Esophagus (tissue), 2 donors: ENCODE results near the gene SPATA9. TPM values are rescaled to one million over a fixed set of nuclear protein-coding genes. Genes with fewer than 3 reads are reported as not detected.

Experiments used
- H3K27ac ChIP-seq, 2 donors: one replicate each; pipeline ENCODE4 v1.5.1; 2013; ENCODE audit warnings: low read depth in 2 of 2, mild to moderate bottlenecking in 2 of 2, inconsistent platforms in 1 of 2, low read length in 1 of 2, moderate library complexity in 1 of 2
- H3K27me3 ChIP-seq, 2 donors: one replicate each; pipeline ENCODE4 v1.6.1; 2013; ENCODE audit warnings: low read length in 2 of 2, control low read depth in 1 of 2, mild to moderate bottlenecking in 1 of 2; ENCODE audit not compliant: insufficient read depth in 2 of 2, control insufficient read depth in 1 of 2
- H3K36me3 ChIP-seq, 2 donors: one replicate each; pipeline ENCODE4 v1.6.1; 2013; ENCODE audit warnings: low read length in 1 of 2; ENCODE audit not compliant: control insufficient read depth in 2 of 2, insufficient read depth in 2 of 2
- H3K4me1 ChIP-seq, 2 donors: one replicate each; pipeline ENCODE4 v1.6.1; 2013; ENCODE audit warnings: low read length in 1 of 2; ENCODE audit not compliant: control insufficient read depth in 2 of 2, insufficient read depth in 2 of 2
- H3K4me3 ChIP-seq, 2 donors: one replicate each; pipeline ENCODE4 v1.5.1; 2013; ENCODE audit warnings: low read length in 2 of 2, mild to moderate bottlenecking in 2 of 2, low read depth in 1 of 2, moderate library complexity in 1 of 2
- H3K9me3 ChIP-seq, 2 donors: one replicate each; pipeline ENCODE4 v1.6.1; 2013; ENCODE audit warnings: mild to moderate bottlenecking in 2 of 2, low read depth in 1 of 2, low read length in 1 of 2, moderate library complexity in 1 of 2; ENCODE audit not compliant: control insufficient read depth in 2 of 2, insufficient read depth in 1 of 2
- WGBS, 2 donors: extraction: QIAGEN DNeasy Blood & Tissue Kit; methylation state at CpG; one replicate each; pipeline ENCODE4 v1.1.7; 2013; 5-methylcytosine and 5-hydroxymethylcytosine counted together
- polyA plus RNA-seq, 2 donors: library from polyadenylated mRNA; stranded (reverse); fragments of 200-250 nt; gene quantifications; one replicate each; pipeline ENCODE4 v1.2.3, GENCODE V29; 2013
- donor health status: healthy with polysubstance abuse.
- donor health status: Bipolar disorder and iron deficiency.

Gene SPATA9
- polyA plus RNA-seq, 2 donors = 0.06 TPM; not detected in 1

- Histone ChIP-seq H3K36me3 (no peaks in the 10 kb centered on the region), H3K27me3 (no peaks in the 10 kb centered on the region), H3K4me3 (no peak overlapping the region), H3K27ac (no peak overlapping the region), H3K4me1 (no peaks in the 10 kb centered on the region), H3K9me3 (no peaks in the 10 kb centered on the region)
Measured at GRCh38 chr5:95667678-95668077, 15.1 kb downstream of the SPATA9 start.

DNA sequence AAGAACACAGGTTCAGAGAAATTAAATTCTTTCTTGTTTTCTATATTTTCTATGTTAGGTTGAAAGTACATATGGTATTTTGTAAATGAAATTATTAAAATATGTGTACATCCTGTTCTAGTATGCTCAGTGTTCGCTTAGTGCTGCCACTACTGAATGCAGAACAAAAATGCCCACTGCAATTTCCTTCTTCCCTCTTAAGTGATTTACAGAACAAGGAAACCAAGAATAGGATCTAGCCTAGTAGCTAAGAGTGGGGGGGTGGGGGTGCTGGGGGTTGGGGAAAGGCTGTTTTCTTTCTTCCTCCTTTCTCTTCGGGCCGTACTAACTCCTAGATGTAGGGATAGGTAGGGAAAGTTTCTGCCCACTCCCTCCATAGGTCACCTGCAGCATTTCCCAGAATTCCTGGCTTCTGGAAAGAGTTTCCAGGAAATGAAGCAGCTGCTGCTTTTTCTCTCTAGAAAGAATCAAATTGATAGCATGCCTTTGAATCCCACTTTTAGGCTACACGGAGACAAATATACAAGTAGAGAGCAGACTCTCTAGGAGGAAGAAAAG, 15.7 kb downstream of the SPATA9 start:
- H3K36me3 ChIP-seq = no peaks in the 10 kb centered on the region
- H3K4me3 ChIP-seq = no peak overlapping the region
- WGBS, 2 donors = 68 to 80% methylated on average over 4 of the region's 4 CpGs
- H3K9me3 ChIP-seq = no peaks in the 10 kb centered on the region
- H3K27ac ChIP-seq = no peak overlapping the region
- H3K4me1 ChIP-seq = no peaks in the 10 kb centered on the region
- H3K27me3 ChIP-seq = no peaks in the 10 kb centered on the region

GRCh38 chr5:95664204-95664786, 18.5 kb downstream of the SPATA9 start:
- H3K4me3 ChIP-seq = no peak overlapping the region
- H3K27ac ChIP-seq = peak overlapping the region in 1 of 2 donors; percentile 42
- H3K4me1 ChIP-seq = no peaks in the 10 kb centered on the region
- 7 to 11% methylated on average over 3 of the region's 3 CpGs for WGBS, 2 donors
- no peaks in the 10 kb centered on the region for H3K27me3 ChIP-seq
- no peaks in the 10 kb centered on the region for H3K36me3 ChIP-seq
- no peaks in the 10 kb centered on the region for H3K9me3 ChIP-seq

DNA sequence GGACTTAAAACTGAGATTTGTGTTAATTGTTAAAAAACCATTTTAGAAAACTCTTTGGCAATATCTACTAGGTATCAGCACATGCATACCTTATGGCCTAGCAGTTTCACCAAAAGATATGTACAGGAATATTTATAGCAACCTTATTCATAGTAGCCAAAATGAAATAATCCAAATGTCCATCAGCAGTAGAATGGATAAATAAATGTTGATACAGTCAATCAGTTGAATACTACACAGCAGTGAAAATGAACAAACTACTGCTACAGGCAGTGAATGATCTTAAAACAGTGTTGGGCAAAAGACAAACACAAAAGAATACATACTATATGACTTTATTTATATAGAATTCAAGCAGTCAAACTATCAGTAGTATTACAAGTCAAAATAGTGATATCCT, 19.8 kb downstream of the SPATA9 start:
- Histone ChIP-seq H3K27me3 (no peaks in the 10 kb centered on the region), H3K4me1 (no peaks in the 10 kb centered on the region), H3K27ac (no peak overlapping the region), H3K36me3 (no peaks in the 10 kb centered on the region), H3K9me3 (no peaks in the 10 kb centered on the region), H3K4me3 (no peak overlapping the region)

DNA sequence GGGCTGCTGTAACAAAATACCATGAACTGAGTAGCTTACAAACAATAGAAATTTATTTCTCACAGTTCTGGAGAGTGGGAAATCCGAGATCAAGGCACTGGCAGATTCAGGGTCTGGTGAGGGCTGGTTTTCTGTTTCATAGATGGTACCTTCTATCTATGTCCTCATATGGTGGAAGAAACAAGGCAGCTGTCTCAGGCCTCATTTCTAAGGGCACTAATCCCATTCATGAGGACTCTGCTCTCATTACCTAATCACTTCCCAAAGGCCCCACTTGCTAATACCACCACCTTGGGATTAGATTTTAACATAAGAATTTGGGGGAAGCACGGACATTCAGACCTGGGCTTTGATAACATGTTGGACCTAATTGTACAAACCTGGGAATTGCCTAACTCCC, 22.7 kb downstream of the SPATA9 start:
- 85 to 93% methylated on average over 2 of the region's 2 CpGs for WGBS, 2 donors
- no peaks in the 10 kb centered on the region for H3K4me1 ChIP-seq
- H3K9me3 ChIP-seq = no peaks in the 10 kb centered on the region
- H3K27ac ChIP-seq = no peak overlapping the region
- H3K4me3 ChIP-seq = no peak overlapping the region
- no peaks in the 10 kb centered on the region for H3K36me3 ChIP-seq
- H3K27me3 ChIP-seq = no peaks in the 10 kb centered on the region

- 66 to 84% methylated on average over 1 of the region's 1 CpG for WGBS, 2 donors
- no peak overlapping the region for H3K27ac ChIP-seq
- H3K9me3 ChIP-seq = no peaks in the 10 kb centered on the region
Measured at GRCh38 chr5:95655575-95655974, 27.2 kb downstream of the SPATA9 start.

DNA sequence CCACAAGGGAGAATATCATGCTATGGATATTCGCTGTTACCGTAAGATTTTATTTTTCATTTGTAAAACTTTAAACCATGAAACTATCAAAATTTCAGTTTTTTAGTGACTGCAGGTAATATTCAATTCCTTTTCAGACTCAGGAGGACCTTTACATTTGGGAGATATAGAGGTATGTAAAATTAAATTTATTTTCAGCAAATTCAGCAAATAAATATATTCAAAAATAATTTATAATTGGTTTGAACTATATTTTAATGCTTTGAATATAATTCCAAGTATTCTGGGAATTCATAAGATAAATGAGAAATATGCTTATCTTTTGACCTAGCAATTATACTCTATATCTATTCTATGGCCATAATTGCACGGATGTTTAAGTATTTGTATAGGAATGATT, 28.6 kb downstream of the SPATA9 start:
- 96 to 98% methylated on average over 3 of the region's 3 CpGs for WGBS, 2 donors

More at GRCh38 chr5:95655575-95655974, 27.2 kb downstream of the SPATA9 start:
- no peaks in the 10 kb centered on the region for H3K4me1 ChIP-seq
- no peak overlapping the region for H3K4me3 ChIP-seq
- H3K36me3 ChIP-seq = no peaks in the 10 kb centered on the region
- no peaks in the 10 kb centered on the region for H3K27me3 ChIP-seq

GRCh38 chr5:95652849-95653248, 29.9 kb downstream of the SPATA9 start:
- no peaks in the 10 kb centered on the region for H3K27me3 ChIP-seq
- H3K4me3 ChIP-seq = no peak overlapping the region
- no peaks in the 10 kb centered on the region for H3K4me1 ChIP-seq
- no peak overlapping the region for H3K27ac ChIP-seq
- H3K36me3 ChIP-seq = no peaks in the 10 kb centered on the region
- 86 to 96% methylated on average over 1 of the region's 1 CpG for WGBS, 2 donors
- no peaks in the 10 kb centered on the region for H3K9me3 ChIP-seq

More for the DNA sequence above, 28.6 kb downstream of the SPATA9 start:
- Histone ChIP-seq H3K27me3 (no peaks in the 10 kb centered on the region), H3K4me1 (no peaks in the 10 kb centered on the region), H3K36me3 (no peaks in the 10 kb centered on the region), H3K27ac (no peak overlapping the region), H3K9me3 (no peaks in the 10 kb centered on the region), H3K4me3 (no peak overlapping the region)

DNA sequence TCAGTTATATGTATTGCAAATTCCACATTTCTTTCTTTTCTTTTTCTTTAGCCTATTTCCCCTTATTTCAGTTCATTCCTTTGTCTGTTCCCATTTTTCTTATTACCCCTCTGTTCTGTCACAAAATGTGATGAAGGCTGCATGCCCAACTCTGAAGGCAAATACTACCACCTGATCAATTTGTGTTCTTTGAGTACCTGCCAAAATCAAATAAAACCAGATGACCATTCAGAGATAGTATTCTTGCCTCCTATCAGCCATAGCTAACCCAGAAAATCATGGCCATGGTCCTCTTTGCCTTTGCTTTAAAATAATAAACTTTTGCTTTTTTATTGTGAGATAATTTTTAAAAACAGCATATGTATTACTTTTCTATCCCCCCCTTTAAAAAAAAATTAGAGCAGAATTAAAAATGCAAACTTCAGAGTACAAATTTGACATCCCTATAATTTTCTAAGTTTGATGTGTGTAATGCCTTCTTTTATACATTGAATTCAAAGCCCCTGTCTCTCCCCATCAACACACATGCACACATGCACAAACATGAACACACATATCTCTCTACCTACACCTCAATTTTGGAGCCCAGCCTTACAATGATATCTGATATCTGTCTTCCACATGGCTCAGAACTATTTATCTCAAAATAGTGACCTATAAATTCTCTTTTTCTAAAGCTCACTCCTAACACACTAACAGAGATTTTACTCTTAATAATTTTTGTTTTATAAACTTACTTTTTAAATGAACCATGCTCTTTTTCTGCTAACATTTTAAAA, 32.8 kb downstream of the SPATA9 start:
- Histone ChIP-seq H3K4me3 (no peak overlapping the region), H3K9me3 (no peaks in the 10 kb centered on the region), H3K4me1 (no peaks in the 10 kb centered on the region), H3K27ac (no peak overlapping the region), H3K27me3 (no peaks in the 10 kb centered on the region), H3K36me3 (no peaks in the 10 kb centered on the region)

DNA sequence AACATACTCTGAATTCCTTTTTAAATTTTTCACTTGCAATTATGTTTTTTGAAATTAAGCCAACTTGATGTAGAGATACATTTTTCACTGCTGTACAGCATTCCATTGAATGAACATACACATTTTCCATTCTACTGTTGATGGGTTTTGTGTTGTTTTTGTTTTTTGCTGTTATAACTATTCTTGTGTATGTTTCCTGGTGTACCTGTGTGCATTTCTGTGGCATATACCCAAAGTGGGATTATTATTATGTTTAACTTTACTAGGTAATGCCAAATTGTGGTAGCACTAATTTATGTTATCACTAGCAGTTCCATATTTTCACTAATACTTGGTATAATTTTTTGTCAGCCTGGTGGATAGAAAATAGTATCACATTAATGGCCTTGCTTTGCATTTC, 33.5 kb downstream of the SPATA9 start:
- Histone ChIP-seq H3K36me3 (no peaks in the 10 kb centered on the region), H3K27ac (no peak overlapping the region), H3K4me1 (no peaks in the 10 kb centered on the region), H3K9me3 (no peaks in the 10 kb centered on the region), H3K4me3 (no peak overlapping the region), H3K27me3 (no peaks in the 10 kb centered on the region)
